PC-9 (cell line): ENCODE data around the gene CDK17. TPM values are rescaled to one million over a fixed set of nuclear protein-coding genes. Genes with fewer than 3 reads are reported as not detected.

Source experiments
- BruUV-seq: library from RNA; stranded (reverse); fragments of 400-500 nt; replicated peaks from 2 replicates; lab custom pipeline; 2021; lab: Mats Ljungman, UMichigan
- CTCF ChIA-PET: fragments of 300-600 bp; sonication (Branson Sonifier 250); formaldehyde crosslinking; loops from one replicate; lab custom pipeline; 2022; ENCODE audit warnings: antibody characterized with exemption; lab: Charles Lee
- POLR2A ChIA-PET: fragments of 300-600 bp; sonication (Branson Sonifier 250); formaldehyde crosslinking; loops from one replicate; lab custom pipeline; 2022; ENCODE audit warnings: antibody characterized with exemption; ENCODE audit not compliant: unreplicated experiment; lab: Charles Lee
- DNase-seq, 2 experiments: peaks; one replicate each; pipeline versions ENCODE4 v3.0.0 to v3.0.0-alpha.2; 2015 to 2022; ENCODE audit warnings: mixed read lengths in 1 of 2
- H2AFZ ChIP-seq: fragments of 200-600 bp; sonication (generic); 2 replicates; pipeline ENCODE4 v1.8.1; 2017; ENCODE audit warnings: antibody characterized with exemption
- H3F3A ChIP-seq: fragments of 200-600 bp; sonication (generic); 2 replicates; pipeline ENCODE4 v1.8.1; 2017; ENCODE audit warnings: antibody characterized with exemption, mild to moderate bottlenecking, low read depth; ENCODE audit not compliant: insufficient read depth
- H3K27ac ChIP-seq: fragments of 200-600 bp; sonication (generic); 2 replicates; pipeline ENCODE4 v1.6.1; 2016; ENCODE audit warnings: mixed run types
- H3K27me3 ChIP-seq: fragments of 200-600 bp; sonication (generic); 2 replicates; pipeline ENCODE4 v1.6.1; 2016; ENCODE audit warnings: low read depth, mixed run types; ENCODE audit not compliant: insufficient read depth
- H3K36me3 ChIP-seq: fragments of 200-600 bp; sonication (generic); 2 replicates; pipeline ENCODE4 v1.6.1; 2016; ENCODE audit warnings: low read depth, mixed run types
- H3K4me1 ChIP-seq: fragments of 200-600 bp; sonication (generic); replicated peaks from 2 replicates; pipeline ENCODE4 v1.6.1; 2016; ENCODE audit warnings: mixed run types; ENCODE audit not compliant: insufficient read depth
- H3K4me2 ChIP-seq: fragments of 200-600 bp; sonication (generic); 2 replicates; pipeline ENCODE4 v1.6.1; 2017; ENCODE audit warnings: mixed run types
- H3K4me3 ChIP-seq: fragments of 200-600 bp; sonication (generic); 2 replicates; pipeline ENCODE4 v1.6.1; 2016; ENCODE audit warnings: mixed run types
- H3K79me2 ChIP-seq: fragments of 200-600 bp; sonication (generic); 2 replicates; pipeline ENCODE4 v1.6.1; 2017; ENCODE audit warnings: low read depth, mixed run types
- H3K9me2 ChIP-seq: fragments of 200-600 bp; sonication (generic); 2 replicates; pipeline ENCODE4 v1.8.1; 2017; ENCODE audit warnings: mild to moderate bottlenecking; ENCODE audit not compliant: insufficient read depth
- H3K9me3 ChIP-seq: fragments of 200-600 bp; sonication (generic); 2 replicates; pipeline ENCODE4 v1.8.1; 2016; ENCODE audit warnings: low read depth; ENCODE audit not compliant: insufficient read depth
- H4K20me1 ChIP-seq: fragments of 200-600 bp; sonication (generic); 2 replicates; pipeline ENCODE4 v1.8.1; 2017; ENCODE audit not compliant: insufficient read depth
- CTCF ChIP-seq: fragments of 200-600 bp; sonication (generic); conservative IDR thresholded peaks from 2 replicates; pipeline ENCODE4 v1.6.1; 2017; ENCODE audit warnings: mixed run types, antibody characterized with exemption, mild to moderate bottlenecking, moderate library complexity
- EZH2 ChIP-seq: fragments of 200-600 bp; sonication (generic); IDR thresholded peaks from 2 replicates; pipeline ENCODE4 v1.8.0; 2017; ENCODE audit warnings: antibody characterized with exemption, low read depth
- intact Hi-C: fragments of 100-400 bp; cut with micrococcal nuclease; formaldehyde crosslinking; loops from one replicate; pipeline ENCODE4 v1.10.0; 2022; ENCODE audit not compliant: unreplicated experiment
- total RNA-seq: library from RNA; stranded (reverse); gene quantifications from 2 replicates; pipeline ENCODE4 v1.2.3, GENCODE V29; 2021

CDK17 gene
- total RNA-seq, 1 experiment from 2014 or later, result 29.0 TPM

GRCh38 chr12:96228566-96229248 is 171.5 kb downstream of the CDK17 start:
- Histone ChIP-seq H2AFZ (no peak overlapping the region), H4K20me1 (peaks cover 35% of the 10 kb centered on the region), H3K36me3 (peaks cover 37% of the 10 kb centered on the region), H3K4me2 (no peak overlapping the region), H3K4me3 (no peak overlapping the region), H3K9me2 (no peaks in the 10 kb centered on the region), H3K9me3 (no peaks in the 10 kb centered on the region), H3K27ac (no peak overlapping the region), H3K27me3 (no peaks in the 10 kb centered on the region), H3K79me2 (peaks cover 90% of the 10 kb centered on the region), H3K4me1 (no peaks in the 10 kb centered on the region), H3F3A (peaks cover 3% of the 10 kb centered on the region; the same call in 1 of the 2 replicates)
- no TSS peak for BruUV-seq
- TF ChIP-seq EZH2 (no peak), CTCF (no peak)
- POLR2A ChIA-PET, result no interaction called here
- intact Hi-C loops, result no loop called here
- no peak for DNase-seq
- CTCF ChIA-PET, result interaction anchor here (0.7 kb wide), 1 partner anchor 261 kb away, joined by 4 read pairs; the partner anchor contains the start of gene CFAP54

Other genes starting within 250 kb of the CDK17 start
- 48.0 and 52.3 TPM in 2 replicates for gene ELK3, start 206.1 kb downstream of the CDK17 start, total RNA-seq
- gene CFAP54, start 89.1 kb upstream of the CDK17 start, total RNA-seq, result 7.1 and 16.4 TPM in 2 replicates